Measurements from ENCODE around the gene CAD.

GRCh38 chr2:27281442-27281841, 64.3 kb downstream of the CAD start:
- TF ChIP-seq CTCF (IDR thresholded peaks at IDR 0.05): no peak
- no peak for TF ChIP-seq POLR2AphosphoS5 (IDR thresholded peaks at IDR 0.05)

Measured in stomach (tissue), 4 donors.